Fibroblast of lung (primary cell): Measurements from ENCODE around the gene PCCB.

ENCODE experiments used
- EZH2 ChIP-seq: IDR thresholded peaks from 2 replicates; pipeline ENCODE4 v1.5.1; 2012; ENCODE audit warnings: low read length, control low read depth, mild to moderate bottlenecking; ENCODE audit errors: missing control alignments
- TF ChIP-seq, protein P1 (sequence below), 2 donors: IDR thresholded peaks in 1 of 2; conservative IDR thresholded peaks in 1 of 2; 1 replicate in 1 of 2; 2 replicates in 1 of 2; pipeline ENCODE4 v1.5.1; 2011 to 2012; ENCODE audit warnings: low read length in 2 of 2, control low read depth in 1 of 2, inconsistent platforms in 1 of 2, low read depth in 1 of 2, mild to moderate bottlenecking in 1 of 2

DNA sequence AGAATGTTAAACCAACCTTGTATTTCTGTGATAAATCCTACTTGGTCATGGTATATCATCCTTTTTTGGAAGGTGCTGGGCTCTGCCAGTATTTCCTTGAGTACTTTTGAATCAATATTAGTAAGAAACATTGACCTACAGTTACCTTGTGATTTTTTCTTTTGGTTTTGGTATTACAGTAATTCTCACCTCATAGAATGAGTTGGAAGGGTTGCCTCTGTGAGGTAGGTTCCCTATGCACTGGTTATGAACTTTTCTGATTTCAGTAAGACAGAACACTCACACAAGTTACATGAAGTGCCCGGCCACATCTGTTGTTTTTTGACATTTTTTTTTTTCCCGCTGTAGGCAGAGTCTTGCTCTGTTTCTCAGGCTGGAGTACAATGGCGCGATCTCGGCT is 20.0 kb downstream of the PCCB start:
- TF ChIP-seq, protein P1, sequence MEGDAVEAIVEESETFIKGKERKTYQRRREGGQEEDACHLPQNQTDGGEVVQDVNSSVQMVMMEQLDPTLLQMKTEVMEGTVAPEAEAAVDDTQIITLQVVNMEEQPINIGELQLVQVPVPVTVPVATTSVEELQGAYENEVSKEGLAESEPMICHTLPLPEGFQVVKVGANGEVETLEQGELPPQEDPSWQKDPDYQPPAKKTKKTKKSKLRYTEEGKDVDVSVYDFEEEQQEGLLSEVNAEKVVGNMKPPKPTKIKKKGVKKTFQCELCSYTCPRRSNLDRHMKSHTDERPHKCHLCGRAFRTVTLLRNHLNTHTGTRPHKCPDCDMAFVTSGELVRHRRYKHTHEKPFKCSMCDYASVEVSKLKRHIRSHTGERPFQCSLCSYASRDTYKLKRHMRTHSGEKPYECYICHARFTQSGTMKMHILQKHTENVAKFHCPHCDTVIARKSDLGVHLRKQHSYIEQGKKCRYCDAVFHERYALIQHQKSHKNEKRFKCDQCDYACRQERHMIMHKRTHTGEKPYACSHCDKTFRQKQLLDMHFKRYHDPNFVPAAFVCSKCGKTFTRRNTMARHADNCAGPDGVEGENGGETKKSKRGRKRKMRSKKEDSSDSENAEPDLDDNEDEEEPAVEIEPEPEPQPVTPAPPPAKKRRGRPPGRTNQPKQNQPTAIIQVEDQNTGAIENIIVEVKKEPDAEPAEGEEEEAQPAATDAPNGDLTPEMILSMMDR (conservative IDR thresholded peaks at IDR 0.05 in 1 of 2, IDR thresholded peaks at IDR 0.05 in 1 of 2; ENCODE audit: low read depth in 1 of 2, low read length in 2 of 2), result no peak
- TF ChIP-seq EZH2, result no peak
